NCI-H345 (cell line): ENCODE measurements around the gene HPCA.
A peak's percentile ranks its signal among the peaks of the same experiment; 100 is the strongest.

ENCODE experiments used
- DNase-seq: peaks from one replicate; lab custom pipeline; 2025; lab: John Stamatoyannopoulos, UW

HPCA gene

DNA sequence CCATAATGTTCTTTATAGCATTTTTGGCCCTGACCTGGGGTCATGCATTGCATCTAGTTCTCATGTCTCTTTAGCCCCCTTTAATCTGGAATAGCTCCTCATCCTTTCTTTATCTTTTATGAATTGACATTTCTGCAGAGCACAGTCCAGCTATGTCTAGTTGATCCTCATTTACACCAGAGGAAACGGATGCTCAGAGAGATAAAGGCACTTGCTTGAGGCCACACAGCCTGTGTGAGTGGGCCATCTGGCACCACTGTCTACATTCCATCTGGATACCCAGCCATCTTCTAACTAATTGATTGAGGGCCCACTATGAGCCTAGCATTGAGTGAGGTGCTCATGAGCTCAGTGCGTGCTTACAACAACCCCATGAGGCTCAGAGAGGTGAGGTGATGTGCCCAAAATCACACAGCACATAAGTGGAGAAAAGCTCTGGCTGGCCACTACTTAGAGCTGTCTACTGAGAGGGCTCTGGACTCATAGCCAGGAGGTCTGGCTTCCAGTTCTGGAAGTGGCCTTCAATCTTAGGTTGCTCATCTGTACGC, 3.5 kb downstream of the HPCA start:
- DNase-seq, result no peak

DNA sequence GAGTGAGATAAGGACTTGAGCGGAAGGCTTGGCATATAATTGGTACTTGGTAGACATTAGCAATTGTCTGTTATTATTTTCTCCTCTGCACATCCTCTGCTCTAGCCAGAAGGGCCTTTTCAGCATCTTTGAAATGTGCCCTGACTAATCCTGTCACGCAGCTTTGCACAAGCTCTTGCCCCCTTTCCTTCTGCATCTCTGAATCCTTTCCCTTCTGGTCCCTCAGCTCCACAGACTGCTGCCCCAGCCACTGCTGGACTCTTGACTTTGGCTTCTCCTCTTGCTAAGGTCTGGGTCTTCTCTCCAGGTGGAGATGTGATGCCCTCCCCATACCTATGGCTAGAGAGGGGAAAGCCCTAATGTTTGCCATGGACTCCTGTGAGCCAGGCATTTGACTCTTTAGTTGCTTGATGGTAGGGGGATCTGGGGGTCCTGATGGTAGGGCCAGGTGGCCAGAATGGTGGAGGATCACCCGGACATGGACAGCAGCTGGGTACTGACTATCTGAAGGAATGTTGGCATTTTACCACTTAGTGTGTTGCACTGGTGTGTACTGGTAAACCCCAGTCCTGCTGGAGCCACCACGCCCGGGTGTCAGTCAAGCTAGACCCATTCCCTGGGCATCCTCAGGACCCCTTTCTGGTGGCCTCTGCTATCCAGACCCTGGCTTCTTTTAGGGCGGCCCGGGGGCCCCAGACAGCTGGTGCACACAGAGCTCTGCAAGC, 4.4 kb downstream of the HPCA start:
- no peak for DNase-seq

DNA sequence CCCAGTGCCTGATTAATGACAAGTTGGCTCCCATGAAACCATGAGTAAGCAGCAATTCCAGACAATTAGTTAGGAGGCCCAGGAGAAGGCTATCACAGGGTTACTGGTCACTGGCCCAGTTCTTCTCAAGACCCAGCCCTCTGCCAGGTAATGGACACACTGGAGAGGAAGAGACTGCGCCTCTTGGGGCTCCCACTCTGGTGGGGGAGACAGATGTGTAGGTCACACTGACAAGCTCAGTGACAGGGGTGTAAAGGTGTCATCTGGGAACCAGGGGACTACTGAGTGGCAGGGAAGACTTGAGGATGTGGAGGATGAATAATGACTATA, 4.9 kb downstream of the HPCA start:
- DNase-seq, result no peak

DNA sequence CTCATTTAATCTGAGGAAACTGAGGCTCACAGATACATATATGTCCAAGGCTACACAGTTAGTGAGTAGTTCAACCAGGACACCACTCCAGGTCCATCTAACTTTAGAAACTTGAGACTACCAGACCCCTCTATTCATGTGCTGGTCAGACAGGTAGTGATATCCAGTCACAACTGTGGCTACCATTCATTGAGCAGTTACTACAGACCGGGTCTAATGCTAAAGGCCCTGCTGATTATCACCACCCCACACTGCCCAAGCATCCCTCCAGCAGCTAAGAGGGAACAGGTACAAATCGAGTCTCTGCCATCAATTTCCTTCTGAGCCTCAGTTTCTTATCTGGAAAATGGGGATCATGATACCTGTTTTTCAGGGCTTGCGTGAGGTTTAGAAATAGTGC, 5.3 kb downstream of the HPCA start:
- no peak for DNase-seq

DNA sequence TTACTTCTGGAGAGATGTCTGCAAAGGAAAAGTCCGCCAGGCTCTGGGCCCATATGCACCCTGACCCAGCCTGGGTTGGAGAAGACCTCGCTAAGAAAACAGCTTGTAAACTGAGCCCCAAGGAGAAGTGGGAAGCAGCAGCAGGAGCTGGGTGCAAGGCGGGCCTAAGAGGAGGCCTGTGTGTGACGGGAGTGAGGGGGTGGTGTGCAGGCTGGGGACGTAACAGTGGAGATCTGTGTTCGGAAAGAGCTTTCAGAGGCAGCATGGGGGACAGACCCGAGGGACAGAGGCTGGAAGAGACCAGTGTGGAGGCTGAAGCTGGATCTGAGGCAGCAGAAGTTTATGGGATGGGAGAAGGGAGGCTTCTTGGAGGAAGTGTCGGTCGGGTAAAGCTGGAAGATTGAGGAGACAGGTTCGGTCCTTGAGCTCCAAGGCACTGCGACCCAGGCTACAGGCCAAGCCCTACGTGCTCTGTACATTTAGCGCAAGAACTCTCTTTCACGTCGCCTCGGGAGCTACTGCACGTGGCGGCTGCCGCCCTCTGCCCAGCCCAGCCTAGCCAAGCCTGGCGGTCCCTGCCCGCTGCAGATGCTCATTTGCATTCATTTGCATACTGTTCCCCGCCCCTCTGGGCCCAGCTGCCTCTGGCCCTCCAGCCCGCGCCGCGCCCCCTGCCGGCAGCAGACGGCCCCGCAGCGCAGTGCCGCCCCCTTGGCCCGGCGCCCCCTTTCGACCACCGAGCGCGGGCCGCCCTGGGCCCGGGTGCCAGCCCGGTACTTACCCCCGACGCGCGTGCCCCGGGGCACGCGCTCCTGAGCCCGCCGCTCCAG, 6.3 kb downstream of the HPCA start:
- DNase-seq, result peak; percentile 61

DNA sequence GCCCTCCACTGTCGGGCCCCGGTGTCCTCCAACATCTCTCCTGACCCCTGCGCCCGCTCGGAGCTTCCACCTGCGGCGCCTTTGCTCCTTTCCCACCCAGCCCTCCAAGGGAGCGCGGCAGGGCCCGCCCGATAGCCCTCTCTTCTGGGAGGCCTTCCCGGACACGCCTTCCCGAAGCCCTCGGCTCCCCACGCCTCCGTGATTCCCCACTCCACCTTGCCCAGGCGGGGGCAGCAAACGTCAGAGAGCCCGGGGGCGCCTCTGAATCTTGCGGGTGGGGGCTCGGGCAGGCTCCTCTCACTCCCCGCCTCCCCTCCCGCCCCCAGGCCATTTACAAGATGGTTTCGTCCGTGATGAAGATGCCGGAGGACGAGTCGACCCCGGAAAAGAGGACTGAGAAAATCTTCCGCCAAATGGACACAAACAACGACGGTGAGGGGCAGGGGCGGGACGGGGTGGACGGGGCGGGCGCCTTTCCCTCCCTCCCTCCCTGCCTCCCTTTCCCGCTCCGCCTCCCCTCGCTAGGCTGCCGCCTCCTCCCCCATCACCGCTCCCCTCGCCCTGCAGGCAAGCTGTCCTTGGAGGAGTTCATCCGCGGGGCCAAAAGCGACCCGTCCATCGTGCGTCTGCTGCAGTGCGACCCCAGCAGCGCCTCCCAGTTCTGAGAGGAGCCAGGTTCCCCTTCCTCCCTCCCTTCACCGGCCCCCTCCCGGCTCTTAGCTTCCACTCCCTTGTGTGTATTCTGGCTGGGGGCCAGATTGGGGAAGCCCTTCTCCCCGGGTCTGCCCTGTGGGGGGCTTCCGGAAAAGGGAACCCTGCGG, 7.1 kb downstream of the HPCA start:
- peak; percentile 70 for DNase-seq

DNA sequence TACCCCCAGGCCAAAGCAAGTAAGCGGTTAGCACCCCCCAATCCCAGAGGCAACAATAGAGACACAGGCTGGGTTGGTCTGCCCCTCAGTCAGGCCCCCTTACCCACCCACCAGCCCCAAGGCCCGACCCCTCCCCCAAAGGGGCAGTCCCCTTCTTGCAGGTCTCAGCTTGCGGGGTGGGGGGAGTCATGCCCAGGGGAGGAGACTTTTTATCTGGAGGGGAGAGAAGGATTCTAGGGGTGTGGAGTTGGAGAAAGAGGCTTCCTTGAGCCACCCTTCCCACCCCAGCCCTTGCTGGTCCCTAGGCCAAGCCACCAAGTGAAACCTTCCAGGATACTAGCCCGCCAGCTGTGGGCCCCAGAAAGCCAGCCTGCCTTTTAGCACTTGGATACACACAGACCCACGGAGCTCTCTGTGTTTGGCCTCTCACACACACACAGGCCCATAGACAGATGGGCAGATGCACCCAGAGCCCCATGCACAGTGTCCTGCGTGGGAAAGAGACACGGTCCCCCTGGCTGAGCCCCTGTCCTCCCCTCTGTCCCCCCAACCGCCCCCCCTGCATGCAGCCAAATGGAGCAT, 7.8 kb downstream of the HPCA start:
- DNase-seq, result peak; percentile 33

DNA sequence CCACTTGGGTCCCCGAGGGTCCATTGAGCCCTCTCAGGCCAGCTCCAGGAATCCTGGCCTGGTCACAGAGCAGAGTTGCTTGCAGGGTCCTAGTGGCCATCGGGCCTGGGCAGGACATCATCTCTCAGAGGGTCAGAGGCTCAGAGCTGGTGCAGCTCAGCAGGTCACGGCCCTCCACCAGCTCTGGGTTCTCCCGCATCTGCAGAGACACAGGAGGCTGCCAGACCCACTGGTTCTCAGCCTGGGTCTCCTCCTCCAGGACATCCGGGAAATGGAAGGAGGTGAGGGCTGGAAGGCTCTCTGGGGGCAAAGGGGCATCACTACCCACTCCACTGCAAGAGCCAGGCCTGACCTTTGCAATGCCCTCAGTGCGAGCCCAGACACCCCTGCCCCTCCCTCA, 8.4 kb downstream of the HPCA start:
- no peak for DNase-seq

DNA sequence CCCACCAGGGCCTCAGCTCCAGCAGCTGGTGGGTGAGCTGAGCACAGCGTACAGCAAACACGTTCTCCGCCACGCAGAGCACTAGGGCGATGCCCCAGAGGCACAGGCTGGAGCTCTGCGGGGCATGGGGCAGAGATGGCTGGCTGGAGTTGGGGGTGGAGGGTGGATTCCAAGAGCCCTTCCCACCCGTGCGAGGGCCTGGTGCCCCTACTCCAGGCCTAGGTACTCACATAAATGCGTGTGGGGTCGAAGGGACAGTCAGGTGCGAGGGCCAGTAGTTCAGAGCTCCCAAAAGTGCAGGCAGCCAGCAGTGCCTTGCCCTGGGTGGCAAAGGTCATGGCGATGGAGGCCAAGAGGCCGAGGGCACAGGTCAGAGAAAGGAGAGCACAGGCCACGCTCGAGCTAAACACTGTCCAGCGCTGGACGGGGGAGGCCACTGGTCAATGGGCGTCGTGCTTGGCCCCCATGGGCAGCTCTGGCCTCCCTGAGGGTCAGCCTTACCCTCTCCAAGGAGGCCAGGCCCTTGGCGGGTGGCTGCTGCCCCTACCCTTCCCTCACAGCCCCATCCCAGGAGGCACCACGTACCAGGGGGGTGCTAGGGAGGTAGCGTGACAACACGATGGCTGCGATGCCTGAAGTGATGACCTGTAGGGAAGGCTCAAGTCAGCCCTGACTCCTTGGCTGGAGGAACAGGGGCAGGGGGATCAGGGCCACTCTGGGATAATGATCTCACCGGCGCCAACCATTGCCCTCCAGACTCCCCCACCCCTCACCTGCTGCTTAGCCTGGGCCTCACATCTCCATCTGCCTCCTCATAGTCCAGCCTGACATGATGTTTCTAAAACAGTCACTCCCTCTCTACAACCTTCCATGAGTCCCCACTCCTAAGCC, 9.3 kb downstream of the HPCA start:
- DNase-seq, result no peak

DNA sequence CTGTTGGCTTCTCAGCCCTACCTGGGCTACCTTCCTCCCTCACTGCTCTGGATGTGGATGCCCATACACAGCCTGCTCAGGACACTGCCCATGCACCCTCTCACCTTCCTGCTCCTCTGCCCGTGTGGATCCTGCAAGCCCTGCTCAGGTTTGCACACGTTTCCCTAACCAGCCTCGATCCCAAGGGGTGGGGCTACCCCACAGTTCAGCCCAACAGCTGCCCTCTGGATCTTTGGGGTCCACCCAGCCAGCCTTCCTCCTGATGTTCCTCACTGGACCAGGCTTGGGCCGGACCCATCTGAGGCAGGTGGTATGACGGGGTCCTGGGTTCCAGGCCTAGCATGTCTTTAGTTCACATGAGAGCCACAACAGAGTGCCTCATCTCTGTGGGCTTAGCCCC, 10.2 kb downstream of the HPCA start:
- DNase-seq, result no peak

DNA sequence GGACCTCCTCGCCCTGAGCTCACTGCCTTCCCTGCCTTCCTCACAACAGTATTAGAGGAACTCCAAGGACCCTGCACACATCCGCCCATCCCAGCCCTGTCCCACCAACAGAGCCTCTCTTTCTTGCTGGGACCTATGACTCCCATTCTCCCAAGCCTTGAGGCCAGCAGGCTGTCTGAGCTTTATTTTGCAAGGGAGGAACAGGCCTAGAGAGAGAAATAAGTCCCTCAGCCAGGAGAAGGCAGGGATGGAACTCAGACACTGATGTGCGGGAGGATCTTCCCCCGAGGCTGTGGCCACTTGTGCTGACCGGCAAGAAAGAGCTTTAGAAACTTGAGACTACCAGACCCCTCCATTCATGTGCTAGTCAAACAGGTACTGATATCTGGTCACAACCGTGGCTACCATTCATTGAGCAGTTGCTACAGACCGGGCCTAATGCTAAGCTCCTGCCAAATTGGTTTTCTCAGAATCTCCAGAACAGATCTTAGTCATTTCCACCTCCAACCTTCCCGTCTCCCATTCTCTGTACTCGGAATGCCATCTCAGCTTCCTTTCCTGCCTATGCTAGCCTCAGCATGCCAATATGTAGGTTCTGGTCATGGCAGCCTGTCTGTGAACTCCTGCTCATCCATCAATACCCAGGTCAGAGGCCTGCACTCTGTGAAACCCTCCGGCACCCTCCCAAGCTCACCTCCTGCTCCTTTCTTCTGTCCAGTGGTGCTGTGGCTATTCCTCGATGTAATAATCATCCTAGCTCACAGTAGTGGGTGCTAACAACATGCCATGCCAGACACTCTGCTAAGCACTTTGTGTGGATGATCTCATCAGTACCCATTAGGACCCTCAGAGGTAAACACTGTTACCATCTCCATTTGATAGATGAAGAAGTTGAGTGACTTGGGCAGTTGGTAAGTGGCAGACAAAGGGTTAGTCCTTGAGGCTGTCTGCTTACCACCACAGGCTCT, 11.1 kb downstream of the HPCA start:
- no peak for DNase-seq

DNA sequence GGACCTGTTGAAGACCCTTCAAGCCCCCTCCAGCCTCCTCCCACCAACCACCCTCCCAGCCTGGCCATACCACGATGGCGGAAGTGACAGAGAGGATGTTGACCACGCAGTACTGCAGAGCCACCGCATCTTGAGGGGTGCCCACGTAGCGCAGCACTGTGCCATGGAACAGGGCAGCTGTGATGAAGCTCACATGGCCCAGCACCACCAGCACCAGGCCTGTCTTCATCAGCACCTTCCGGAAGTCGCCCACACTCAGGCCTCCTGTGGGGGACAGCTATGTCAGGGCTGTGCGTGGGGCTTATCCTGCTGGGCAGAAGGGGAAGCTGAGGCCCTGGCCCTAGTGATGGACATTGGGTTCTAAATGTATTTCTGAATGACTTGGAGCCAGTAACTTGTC, 11.8 kb downstream of the HPCA start:
- no peak for DNase-seq

DNA sequence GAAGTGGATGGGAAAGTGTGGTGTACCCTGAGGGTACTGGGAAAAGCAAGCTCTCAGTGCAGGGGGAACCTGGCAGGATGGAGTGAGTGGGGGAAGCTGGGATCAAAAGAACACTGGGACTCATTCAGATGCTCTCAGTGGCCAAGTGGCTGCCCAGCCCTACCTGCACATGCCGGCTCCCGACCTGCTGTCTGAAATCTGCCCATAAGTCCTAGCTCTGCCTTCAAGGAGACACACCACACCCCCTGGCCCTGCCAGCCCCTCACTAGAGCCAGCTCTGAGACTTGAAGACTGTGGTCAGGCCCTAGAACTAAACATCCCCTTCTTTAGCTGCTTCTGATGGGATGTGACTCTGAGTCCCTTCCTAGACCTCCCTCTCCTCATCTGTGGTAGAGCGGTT, 12.7 kb downstream of the HPCA start:
- DNase-seq, result no peak

DNA sequence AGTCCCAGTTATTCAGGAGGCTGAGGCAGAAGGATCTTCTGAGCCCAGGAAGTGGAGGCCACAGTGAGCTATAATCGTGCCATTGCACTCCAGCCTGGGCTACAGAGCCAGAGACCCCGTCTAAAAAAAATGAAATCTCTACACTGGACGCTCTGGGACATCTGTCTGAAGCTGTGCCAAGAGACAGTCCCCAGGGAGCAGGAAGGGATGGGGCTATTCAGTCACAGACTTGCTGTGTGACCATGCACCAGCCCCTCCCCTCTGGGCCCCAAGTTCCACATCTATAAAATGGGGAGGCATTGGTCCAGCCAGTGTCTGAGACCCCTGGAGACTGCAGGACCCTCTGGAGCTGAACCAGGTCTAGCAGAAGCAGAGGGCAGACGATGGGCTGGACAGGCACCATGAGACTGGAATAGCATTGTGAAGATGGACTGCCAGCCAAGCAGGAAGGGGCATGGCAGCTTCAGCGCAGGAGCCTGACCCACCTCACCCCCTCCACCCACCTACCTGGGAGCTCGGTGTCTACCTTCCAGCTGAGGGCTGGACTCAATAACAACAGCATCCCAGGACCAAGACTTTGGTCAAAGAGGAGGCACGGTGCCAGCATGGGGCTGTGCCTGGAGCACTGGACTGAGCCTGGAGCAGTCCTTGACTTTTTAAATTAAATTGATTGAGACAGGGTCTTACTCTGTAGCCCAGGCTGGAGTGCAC, 13.4 kb downstream of the HPCA start:
- no peak for DNase-seq

DNA sequence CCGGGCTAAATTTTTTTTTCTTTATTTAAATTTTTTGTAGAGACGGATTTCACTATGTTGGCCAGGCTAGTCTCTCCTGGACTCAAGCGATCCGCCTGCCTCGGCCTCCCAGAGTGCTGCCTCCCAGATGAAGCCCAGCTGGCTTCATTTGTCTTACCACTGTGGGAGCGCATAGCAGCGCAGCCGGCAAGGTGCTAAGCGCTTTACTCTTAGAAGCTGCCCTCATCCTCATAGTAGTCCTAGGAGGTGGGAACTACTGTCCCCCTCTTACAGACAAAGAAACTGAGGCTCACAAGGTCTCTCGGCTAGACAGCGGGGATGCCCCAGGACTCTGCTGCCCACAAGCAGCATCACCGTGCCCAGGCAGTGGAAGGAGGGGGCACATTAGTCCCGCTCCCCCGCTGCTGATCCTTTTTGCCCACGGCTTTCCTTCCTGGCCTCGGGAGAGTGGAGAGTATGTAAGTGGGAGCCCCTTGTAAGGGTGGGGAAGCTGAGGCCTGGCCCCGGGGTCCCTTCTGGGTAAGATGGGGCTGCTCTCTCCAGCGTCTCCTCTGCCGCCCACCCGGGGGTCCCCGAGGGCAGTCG, 14.2 kb downstream of the HPCA start:
- no peak for DNase-seq

DNA sequence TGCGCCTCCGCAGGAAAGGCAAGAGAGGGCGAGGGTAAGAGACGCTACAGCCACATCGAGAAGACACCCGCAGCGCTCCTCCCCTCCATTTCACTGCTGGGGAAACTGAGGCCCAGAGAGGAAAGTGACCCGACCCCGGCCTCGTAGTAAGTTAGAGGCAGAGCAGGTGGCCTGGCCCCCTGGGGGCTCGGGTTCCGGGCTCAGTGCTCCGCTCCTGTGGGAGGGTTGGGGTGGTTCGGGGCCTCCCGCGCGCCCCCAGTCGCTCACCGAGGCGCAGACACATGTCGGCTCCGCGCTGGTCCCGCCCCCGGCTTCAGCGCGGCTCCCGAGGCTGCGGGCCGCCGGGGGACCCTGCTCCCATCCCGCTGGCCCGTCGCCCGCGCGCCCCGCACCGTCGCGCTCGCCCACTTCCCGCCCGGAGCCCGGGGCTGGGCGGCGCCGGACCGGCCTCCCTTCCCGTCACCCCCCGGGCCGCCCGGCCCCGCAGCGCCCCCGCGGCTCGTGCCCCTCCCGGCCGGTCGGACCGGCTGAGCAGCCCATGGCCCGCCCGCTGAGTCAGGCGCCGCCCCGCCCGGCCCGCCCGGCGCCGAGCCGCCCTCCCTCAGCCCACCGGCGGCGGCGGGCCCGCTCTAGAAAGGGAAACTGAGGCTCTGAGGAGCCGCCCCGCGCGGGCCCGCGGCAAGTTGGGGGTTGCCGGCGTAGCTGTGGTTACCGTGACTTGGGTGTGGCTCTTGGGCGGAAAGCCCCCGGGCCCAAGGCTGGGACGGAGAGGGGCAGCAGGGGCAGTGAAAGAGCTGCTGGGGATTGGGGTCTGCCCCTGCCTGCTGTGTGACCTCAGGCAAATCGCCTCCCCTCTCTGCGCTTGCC, 14.9 kb downstream of the HPCA start, which contains the start of gene TMEM54:
TMEM54 (minus strand) TSS at position 434 of the 867 bp plus-strand sequence; CDS start at position 283, 151 bp downstream.
- DNase-seq, result peak; percentile 42

DNA sequence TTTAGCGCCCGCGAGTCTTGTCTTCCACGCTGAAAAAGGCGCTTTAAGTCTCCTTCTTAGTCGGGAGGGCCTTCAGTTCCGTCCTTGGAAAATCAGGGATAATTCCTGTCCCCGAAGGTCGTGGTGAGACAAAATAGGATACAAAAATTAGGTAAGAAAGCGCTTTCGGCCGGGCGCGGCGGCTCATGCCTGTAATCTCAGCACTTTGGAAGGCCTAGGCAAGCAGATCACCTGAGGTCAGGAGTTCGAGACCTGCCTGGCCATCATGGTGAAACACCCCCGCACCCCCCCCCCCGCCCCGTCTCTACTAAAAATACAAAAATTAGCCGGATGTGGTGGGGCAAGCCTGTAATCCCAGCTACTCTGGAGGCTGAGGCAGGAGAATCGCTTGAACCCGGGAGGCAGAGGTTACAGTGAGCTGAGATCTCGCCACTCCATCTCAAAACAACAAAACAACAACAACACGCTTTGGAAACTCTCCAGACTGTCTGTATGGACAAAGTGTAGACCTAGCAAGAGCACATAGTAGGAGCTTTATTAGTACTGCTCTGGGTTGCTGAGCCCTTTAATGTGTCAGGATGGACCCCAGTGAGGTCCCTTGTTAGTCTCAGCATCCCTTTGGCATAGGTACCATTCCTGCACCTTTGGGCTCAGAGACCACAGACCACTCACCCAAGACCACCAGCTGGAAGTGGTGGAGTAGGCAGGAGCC, 15.7 kb downstream of the HPCA start:
- DNase-seq, result no peak
